ENCODE measurements around the gene S1PR3.

S1PR3 gene

GRCh38 chr9:89006267-89006666, 15.0 kb downstream of the S1PR3 start:
- DNase-seq (ENCODE audit: low spot score): no peak
- no peak for TF ChIP-seq CTCF (IDR thresholded peaks at IDR 0.05; ENCODE audit: extremely low read depth, missing control alignments)

- TF ChIP-seq CTCF (IDR thresholded peaks at IDR 0.05; ENCODE audit: extremely low read depth, missing control alignments): no peak
Observed at GRCh38 chr9:89006996-89007967, 16.0 kb downstream of the S1PR3 start.

GRCh38 chr9:89008055-89008743, 16.9 kb downstream of the S1PR3 start:
- no peak for TF ChIP-seq CTCF (IDR thresholded peaks at IDR 0.05; ENCODE audit: extremely low read depth, missing control alignments)
- no peak for DNase-seq (ENCODE audit: low spot score)

More at GRCh38 chr9:89006996-89007967, 16.0 kb downstream of the S1PR3 start:
- DNase-seq (ENCODE audit: low spot score): no peak

- no peak for TF ChIP-seq CTCF (IDR thresholded peaks at IDR 0.05; ENCODE audit: extremely low read depth, missing control alignments)
Observed at GRCh38 chr9:89008744-89009545, 17.7 kb downstream of the S1PR3 start.

GRCh38 chr9:89009546-89009840, 18.2 kb downstream of the S1PR3 start:
- TF ChIP-seq CTCF (IDR thresholded peaks at IDR 0.05; ENCODE audit: extremely low read depth, missing control alignments): no peak
- DNase-seq (ENCODE audit: low spot score): no peak

More at GRCh38 chr9:89008744-89009545, 17.7 kb downstream of the S1PR3 start:
- no peak for DNase-seq (ENCODE audit: low spot score)

GRCh38 chr9:89010056-89010455, 18.8 kb downstream of the S1PR3 start:
- TF ChIP-seq CTCF (IDR thresholded peaks at IDR 0.05; ENCODE audit: extremely low read depth, missing control alignments): no peak
- no peak for DNase-seq (ENCODE audit: low spot score)
